ENCODE data around the gene AATF.

Gene AATF

DNA sequence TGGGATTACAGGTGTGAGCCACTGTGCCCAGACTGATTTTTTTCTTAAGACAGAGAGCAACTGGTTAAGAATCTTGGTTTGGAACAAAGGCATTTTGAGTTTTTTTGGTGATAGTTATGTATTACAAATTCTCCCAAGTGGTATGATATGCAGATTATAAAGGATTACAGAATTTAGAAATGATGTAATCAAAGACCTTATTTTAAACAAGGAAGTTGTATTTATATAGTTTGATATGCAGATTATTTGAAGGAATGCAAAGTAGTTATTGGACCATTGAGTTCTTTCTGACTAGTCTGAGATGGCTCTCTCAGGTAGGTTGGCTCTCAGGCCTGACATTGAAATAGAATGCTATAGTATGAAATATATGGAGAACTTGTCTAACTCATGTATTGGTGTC is 34.9 kb downstream of the AATF start:
- no peak for DNase-seq

DNA sequence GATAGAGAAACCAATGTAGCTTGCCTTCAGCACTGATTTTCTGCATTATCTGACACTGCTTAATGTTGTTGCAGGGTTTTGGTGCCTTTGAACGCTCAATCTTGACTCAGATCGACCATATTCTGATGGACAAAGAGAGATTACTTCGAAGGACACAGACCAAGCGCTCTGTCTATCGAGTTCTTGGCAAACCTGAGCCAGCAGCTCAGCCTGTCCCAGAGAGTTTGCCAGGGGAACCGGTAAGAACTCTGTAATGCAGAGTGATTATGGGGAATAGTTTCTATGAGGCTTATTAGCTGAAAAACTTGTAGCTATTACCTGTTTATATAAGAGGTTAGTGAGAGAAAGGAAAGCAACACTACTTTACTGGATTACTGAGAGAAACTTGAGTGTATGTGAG is 40.4 kb downstream of the AATF start:
- DNase-seq = no peak

DNA sequence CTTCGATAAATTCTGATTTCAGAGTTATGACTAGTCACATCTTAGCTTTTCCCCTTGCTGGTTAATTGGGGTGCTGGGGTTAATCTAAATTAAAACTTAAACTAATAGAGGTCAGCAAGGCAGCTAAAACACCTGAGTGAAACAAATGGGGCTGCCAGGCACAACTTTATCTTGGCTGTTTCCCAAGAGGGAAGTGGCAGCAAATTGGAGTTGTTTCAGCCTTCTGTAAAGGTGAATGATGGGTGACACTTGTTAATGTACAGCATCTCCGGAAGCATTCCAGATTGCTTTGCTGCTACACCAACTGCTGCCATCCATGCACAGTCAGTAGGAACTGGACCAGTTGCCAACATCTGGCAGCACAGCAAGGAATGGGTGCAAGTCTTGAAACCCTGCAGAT is 43.9 kb downstream of the AATF start:
- DNase-seq = no peak

DNA sequence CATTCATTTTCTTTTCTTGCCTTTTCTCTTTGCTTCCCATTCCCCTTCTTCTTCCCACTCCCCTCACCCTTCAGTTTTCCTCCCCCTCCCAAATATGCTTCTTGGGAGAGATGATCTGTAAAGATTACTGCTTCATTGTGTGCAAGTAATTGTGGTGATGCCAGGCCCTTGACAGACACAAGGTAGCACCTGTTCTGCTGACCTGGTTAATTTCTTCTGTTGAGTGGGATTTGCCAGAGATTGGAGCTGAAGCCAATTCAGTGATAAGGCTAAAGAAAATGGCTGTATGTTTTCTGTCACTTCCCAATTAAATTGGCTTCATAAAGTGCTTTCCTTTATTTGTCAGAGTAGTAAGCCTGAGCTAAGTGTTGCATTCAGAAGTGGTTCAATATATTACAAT is 44.5 kb downstream of the AATF start:
- no peak for DNase-seq

DNA sequence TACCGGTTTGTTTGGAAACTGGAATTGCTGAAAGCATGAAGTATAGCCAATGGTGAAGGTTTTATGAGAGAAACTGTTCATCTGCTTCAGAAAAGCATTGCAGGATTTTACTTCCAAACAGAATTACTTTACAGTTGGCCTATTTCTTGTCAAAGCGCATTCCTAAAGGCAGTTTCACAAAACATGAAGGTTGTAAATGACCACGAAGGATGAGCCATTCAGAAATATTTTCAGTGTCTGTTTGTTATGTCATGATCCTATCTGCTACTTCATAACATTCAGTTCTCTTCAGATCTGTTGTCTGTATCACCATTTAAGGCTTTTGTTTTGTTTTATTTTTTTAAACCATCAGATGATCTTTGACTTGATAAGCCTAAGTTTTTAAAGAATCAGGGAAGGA is 45.7 kb downstream of the AATF start:
- no peak for DNase-seq

DNA sequence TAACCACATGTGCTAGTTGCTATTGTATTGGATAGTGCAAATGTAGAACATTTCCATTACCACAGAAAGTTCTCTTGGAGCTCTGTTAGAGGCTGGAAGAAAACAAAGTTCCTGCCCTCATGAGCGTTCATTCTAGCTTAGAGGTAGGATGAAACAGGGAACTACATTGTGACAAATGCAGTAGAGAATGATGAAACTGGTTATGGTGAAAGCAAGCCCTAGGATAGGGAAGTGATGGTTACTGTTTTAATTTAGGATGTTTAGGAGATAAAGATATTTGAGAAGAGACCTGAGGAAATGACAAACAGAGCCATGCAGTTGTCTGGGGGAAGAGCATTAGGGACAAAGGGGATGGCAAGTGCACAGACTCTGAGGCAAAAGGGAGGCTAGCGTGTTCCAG is 50.7 kb downstream of the AATF start:
- DNase-seq = peak; percentile 77

DNA sequence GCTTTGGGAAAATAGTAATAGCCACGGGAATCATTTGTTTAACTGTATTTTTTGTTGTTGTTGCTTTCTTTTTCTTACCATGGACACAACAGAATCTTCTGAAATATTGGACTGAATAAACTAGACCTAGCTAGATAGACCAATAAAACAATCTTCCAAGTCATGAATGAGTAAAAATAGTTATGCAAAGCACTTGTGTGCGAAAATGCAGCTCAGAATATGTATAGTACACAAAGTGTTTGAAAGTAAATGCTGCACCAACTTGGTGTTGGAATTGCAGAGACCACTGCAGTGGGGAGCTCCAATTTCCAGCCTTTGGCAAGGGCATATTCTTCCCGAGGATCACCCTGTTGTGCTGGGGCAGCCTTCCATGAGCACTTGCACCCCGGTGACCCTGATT is 68.0 kb downstream of the AATF start:
- no peak for DNase-seq

DNA sequence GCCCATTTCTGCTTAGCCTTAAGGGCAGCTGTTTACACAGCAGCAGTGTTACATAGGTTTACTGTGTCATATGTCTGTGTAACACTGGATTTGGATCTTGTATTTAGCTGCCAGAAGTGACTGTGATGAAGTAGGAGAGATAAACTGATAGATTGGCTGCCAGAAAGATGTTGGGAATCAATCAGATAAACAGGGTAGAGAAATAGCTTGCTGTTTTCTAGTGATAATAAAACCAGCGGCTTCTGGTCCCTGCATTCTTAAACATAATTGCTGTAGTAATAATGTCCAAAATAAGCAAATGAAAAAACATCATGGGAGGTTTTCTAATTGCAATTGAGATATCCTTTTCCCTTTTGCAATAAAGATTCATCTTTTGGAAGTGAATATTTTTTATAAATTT is 68.7 kb downstream of the AATF start:
- no peak for DNase-seq

DNA sequence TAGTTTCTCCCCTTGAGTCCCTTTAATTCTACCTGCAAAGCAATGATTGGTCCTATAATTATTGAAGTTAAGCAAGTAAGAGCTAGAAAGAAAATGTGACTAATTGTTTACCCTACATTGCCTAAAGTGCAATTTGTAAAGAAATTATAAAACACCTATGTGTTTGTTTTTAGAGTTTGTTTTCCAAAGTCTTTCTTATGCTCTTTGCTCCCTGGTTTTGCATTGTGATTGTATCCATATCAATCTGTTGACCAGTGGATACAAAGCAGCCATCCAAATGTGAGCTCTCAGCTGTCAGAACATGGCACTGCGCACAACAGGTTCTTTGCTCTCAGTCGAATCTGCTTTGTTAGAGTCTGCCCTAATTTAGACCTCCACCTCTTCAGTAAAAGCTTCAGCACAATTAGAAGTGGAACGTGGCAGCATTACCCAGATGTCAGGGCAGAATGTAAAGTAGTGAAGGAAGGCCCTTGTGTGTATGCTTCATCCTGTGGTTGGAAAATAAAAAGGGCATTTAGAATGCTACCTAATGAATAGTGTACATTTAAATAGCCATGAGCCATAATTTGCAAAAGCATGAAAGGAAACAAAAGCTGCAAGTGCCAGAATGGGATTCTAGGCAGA is 70.5 kb downstream of the AATF start:
- no peak for DNase-seq

DNA sequence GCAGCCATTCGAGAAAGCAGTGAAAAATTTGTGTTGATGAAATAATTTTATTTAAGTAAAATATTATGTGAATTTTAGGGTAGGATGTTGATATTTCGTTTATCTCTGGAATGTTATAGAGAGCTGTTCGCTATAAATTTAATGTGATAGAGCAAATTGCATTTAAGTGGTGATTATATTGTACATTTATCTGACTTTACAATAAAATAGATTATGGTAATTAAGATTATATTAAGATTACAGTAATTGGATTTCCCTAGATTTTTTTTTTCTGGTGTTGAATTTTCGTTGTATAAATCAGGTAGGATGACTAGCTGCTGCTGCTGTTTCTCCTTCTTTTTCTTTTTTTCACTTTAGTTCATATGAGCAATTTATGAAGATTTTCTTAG is 71.0 kb downstream of the AATF start:
- no peak for DNase-seq

DNA sequence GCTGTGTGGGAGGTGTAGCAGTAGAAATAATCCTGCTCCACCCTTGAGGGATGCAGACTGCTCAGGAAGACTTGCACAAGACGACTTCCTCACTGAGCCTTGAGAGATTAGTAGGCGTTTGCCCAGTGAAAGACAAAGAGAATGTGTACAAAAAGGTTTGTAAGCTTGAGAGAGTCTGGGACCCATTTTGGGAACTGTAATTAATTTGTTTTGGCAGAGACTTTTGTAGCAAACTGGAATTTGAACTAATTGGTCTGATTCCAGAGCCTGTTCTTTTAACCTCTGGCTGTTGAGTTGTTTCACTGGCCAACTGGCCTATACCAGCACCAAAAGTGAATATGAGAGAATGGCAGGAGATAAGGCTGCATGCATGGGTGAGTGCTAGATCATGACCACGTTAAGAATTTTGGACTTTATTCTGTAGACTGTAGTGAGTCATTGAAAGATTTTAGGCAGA is 75.5 kb downstream of the AATF start:
- DNase-seq = no peak

DNA sequence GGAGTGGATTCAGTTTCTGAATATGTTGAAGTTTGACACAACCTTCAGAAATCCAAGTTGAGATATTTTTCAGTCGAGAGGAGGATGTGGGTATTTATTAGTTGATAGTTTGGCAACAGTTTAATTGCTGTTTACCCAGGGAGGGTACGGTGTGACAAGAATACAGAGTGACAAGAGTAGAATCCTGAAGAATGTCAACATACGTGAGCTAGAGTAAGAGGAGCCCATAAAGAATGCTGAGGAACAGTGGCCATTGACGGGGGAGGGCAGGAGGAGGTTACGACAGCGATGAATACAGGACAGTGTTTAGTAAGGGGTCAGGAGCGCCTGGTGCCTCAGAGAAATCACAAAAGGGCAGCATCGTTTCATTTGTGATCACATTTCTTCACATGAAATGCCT is 76.5 kb downstream of the AATF start:
- no peak for DNase-seq

DNA sequence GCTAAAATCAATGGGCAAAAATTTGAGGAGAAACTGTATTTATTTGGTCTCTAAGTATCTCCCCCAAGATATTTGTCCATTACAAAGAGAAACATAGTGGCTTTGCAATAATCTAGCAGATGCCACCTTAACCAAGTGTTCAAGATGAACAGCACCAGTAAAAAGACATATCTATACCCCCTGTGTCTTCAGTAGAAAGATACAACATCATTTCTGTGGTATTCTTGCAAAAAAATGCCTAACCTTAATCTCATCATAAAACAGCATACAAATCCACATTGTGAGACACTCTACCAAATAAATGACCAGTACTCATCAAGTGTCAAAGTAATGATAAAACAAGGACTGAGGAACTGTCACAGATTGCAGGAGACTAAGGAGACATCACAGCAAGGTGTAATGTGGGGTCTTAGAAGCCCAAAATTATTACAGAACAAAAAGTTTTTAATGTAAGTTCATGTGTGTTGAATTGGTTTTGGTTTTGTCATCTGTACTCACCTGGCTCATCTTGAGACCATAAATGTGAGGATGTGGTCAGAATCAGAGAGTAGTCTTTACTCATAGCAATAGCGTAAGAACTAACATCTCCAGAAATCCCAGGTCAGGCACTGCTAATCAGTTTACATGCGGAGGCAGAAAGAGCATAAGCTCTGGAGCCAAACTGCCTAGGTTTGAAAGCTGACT is 77.2 kb downstream of the AATF start:
- no peak for DNase-seq

DNA sequence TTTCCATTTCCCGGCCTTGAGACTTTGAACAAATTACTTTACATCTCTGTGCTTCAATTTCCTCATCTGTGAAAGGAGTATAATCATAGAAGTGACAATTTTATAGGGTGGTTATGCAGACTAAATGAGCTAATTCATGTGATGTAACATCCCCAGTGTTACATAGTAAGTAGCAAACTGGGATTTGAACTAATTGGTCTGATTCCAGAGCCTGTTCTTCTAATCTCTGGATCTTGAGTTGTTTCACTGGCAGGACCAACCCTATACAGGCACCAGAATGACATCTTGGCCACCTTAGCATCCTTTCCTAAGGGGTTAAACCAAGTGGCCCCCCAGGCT is 77.7 kb downstream of the AATF start:
- DNase-seq = no peak

DNA sequence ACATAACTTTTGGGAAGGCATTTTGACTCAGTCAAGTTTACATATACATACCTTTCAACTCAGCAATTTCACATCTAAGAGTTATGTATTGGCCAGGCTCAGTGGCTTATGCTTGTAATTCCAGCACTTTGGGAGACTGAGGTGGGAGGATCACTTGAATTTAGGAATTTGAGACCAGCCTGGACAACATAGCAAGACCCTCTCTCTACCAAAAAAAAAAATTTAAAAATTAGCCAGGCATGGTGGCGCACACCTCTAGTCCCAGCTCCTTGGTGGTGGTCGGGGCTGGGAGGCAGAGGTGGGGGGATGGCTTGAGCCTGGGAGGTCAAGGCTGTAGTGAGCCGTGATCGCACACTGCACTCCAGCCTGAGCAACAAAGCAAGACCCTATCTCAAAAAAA is 79.3 kb downstream of the AATF start:
- no peak for DNase-seq

DNA sequence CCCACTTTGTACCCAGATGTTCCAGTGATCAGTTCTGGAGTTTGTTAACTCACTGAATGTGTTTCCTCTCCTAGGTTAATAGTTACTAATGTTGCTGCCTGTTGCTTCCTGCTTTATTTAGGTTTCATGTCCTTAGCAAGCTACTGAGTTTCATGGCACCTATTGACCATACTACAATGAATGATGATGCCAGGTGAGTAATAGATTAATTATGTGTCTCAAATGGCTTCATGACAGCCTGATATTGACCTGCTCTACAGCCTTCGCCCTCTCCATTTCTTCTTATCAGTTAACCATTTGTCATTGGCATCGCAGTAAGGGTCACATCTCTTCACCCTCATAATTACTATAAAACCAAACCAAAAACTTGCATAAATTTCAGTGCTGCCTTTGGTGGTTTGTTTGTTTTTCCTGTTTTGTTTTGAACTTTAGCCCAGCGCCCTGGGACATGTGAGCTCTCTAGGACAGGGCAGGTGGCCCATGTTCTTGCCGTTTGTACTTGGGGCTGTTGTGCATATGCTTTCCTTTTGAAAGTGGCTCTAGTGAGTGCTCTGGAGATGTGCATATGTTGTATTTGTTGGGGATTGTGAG is 82.8 kb downstream of the AATF start:
- no peak for DNase-seq

DNA sequence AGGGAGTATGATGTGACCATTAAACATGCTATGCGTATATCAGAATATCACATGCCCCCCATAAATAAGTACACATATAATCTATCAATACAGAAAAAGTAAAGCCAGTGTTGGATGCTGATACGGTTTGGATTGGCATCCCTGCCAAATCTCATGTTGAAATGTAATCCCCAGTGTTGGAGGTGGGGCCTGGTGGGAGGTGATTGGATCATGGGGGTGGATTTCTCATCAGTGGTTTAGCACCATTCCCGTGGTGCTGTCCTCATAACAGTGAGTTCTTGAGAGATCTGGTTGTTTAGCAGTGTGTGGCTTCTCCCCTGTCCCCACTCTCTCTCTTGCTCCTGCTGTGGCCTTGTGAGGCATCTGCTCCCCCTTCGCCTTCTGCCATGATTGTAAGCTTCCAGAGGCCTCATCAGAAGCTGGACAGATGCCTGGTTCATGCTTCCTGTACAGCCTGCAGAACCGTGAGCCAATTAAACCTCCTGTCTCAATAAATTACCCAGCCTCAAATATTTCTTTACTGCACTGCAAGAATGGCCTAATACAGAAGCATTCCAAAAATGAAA is 88.9 kb downstream of the AATF start:
- no peak for DNase-seq

DNA sequence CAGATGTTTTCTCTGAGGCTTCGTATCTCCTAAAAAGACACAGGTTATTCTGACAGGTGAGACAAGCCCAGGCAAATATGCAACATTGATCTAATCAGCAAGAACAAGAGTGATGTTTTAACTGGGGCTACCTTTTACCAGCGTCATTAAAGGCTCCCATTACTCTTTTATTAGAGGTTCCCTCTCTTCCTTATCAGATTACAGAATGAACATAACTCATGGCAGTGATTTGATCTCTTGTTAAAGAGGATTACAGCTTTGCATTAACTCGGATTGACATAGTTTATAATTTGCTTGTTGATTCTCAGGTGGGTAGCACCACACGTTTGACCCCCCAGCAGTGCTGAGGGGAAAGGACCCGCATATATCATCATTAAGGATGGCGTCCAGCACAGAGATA is 90.5 kb downstream of the AATF start:
- no peak for DNase-seq

DNA sequence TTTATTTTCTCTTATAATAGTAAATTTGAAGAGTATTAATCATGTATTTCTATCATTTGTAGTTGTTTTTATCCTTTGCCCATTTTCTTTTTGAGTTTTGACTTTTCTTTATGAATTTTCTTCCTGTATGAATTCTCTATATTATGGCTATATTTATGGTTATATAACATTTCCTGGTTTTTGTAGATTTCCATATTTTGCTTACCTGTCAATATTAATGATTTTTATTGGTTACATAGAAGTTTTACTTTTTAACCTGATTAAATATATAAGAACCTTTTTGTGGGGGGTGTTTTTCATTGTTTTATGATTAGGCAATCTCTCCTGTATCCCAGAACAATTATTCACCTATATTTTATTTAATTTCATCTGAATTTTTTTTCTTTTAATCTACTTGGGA is 93.2 kb downstream of the AATF start:
- no peak for DNase-seq

DNA sequence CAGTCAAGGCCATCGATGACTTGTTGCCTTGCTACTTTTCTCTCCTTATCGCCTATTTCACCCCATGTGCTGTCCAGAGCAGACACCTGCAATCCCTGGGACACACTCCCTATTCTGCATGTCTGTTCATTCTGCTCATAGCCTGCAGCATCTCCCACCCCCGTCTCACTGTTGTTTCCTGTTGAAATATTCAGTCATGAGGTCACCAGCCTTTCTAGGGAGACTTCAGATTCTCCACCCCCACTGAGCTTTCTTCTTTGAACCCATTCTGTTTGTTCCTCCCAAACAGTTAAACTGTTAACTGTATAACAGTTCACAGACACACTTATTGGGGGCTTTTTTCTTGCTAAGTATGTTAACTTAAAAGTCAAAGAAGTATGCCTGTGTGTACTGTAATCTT is 94.4 kb downstream of the AATF start:
- DNase-seq = no peak

DNA sequence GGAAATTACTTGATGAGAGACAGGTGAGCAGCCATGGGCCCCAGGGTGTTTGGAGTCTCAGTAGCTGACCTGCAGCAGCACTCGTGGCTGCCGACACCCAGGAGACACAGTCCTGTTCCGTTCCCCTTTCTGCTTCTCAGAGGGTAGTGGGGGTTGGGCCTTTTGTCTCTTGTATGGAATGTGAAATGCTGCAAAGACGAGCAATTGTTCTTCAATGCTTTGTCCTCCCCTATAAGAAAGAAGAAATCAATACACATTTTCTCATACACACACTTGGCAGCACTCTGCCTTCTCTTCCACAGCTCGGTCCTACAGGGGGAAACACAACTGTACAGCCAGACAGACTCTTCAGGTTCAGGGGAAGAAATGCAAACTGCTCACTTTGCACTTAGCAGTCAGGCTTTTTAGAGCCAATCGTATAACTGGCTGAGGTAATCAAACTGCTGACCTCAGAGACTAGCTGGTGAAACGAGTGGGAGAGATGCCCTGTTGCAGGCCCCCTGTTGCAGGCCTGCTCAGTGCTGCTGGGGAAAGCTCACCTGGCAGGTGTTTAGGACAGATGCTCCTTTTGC is 96.7 kb downstream of the AATF start:
- no peak for DNase-seq

DNA sequence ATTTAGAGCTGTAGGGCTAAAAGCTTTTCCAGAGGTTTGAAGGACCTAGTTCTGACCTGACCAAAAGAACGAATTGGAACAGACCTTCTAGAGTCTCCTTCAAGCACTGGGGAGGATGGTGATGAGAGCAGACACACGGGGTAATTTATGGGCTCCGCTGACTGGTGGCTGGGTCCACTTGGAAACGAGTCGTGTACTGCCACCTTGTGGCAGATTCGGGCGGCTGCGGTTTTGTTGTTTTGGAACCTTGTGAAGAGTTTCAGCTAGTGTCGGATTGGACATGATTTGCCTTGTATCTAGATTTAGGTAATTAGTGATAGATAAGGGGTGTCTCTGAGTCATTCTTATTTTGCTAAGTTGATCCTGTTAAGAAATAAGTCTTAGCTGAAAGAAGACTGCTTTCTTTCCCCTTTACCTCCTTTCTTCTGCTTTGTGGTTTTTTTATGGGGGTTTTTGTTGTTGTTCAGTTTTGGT is 98.9 kb downstream of the AATF start:
- no peak for DNase-seq

DNA sequence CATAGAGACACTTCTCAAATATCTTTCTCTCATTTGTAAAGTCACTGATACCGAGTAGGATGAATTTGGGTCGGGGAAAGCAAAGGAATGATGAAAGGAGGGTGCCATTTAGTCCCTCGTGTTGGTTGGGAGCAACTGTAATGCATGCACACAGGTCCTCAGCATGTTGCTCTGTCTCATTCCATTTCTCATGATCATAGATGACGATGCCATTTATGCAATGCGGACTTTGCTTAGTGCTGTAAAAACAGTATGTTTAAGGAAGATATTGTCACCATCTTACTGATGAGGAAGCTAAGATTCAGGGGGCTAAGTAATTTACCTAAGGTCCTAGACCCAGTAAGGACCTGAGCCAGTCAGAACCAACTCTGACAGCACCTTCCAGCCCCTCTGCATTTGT is 100.1 kb downstream of the AATF start:
- no peak for DNase-seq

DNA sequence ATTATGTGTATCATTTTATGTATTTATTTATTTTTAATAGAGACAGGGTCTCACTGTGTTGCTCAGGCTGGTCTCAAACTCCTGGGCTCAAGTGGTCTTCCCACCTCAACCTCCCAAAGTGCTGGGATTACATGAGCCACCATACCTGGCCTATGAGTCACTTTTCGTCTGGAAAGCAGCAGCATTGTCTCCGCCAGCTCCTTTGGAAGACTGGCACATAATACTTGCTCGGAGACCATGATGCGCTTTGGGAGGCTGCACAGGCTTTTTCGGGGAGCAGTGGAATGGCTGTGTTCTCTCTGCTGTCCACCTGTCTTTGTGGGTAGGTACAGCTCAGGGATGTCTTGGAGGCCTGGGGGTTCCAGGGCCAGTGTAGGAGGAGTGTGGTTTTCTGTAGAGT is 102.2 kb downstream of the AATF start:
- DNase-seq = no peak
